GM03348 (cell line): ENCODE data around the gene MICU2.

Source experiments
- DNase-seq: peaks from one replicate; pipeline ENCODE4 v3.0.0; 2012; ENCODE audit warnings: low spot score

MICU2 gene

GRCh38 chr13:21544515-21544914 lies 59.5 kb downstream of the MICU2 start:
- no peak for DNase-seq

GRCh38 chr13:21542563-21542962 lies 61.4 kb downstream of the MICU2 start:
- DNase-seq, result no peak

GRCh38 chr13:21541980-21542379 lies 62.0 kb downstream of the MICU2 start:
- no peak for DNase-seq

- no peak for DNase-seq
Observed at GRCh38 chr13:21541271-21541670, 62.7 kb downstream of the MICU2 start.

GRCh38 chr13:21539687-21540086 lies 64.3 kb downstream of the MICU2 start:
- DNase-seq, result no peak

DNA sequence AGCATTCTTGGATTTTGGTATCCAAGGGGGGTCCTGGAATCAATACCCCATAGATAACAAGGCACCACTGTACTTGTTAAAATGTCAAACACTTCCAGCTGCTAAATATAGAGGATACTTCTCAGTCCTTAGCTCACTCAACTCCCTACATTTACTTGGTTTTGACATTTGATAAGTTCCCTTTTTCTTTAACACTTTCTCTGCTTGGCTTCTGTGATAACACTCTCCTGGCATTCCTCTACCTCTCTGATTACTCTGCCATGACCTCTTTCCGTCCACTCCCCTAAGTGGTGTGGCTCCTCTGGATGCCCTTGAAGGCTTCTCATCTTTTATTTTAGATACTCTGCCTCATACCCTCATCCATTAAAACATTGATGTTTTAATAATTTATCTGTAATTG lies 65.2 kb downstream of the MICU2 start:
- DNase-seq, result no peak

- no peak for DNase-seq
Observed at GRCh38 chr13:21538280-21538679, 65.7 kb downstream of the MICU2 start.

DNA sequence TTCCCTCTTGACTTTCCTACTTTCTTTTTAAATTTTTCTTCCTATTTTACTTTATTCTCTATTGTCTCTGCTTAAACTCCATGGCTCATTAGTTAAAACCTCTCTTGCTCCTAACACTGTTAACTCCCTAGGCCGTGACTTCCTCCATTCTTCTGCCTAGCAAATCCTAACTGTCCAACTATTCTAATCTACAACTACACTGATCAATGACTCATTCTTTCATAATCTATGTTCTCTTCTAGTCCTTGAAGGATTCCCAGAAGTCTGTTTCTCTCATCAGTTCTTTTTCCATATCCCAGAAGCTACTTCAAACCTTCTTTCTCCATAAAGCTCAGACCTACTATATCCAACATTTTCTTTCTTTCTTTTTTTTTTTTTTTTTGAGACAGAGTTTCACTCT lies 66.9 kb downstream of the MICU2 start:
- DNase-seq, result peak; percentile 19

GRCh38 chr13:21534760-21535159 lies 69.2 kb downstream of the MICU2 start:
- DNase-seq, result no peak

GRCh38 chr13:21531455-21531854 lies 72.5 kb downstream of the MICU2 start:
- DNase-seq, result no peak

GRCh38 chr13:21530656-21531055 lies 73.3 kb downstream of the MICU2 start:
- DNase-seq, result no peak

DNA sequence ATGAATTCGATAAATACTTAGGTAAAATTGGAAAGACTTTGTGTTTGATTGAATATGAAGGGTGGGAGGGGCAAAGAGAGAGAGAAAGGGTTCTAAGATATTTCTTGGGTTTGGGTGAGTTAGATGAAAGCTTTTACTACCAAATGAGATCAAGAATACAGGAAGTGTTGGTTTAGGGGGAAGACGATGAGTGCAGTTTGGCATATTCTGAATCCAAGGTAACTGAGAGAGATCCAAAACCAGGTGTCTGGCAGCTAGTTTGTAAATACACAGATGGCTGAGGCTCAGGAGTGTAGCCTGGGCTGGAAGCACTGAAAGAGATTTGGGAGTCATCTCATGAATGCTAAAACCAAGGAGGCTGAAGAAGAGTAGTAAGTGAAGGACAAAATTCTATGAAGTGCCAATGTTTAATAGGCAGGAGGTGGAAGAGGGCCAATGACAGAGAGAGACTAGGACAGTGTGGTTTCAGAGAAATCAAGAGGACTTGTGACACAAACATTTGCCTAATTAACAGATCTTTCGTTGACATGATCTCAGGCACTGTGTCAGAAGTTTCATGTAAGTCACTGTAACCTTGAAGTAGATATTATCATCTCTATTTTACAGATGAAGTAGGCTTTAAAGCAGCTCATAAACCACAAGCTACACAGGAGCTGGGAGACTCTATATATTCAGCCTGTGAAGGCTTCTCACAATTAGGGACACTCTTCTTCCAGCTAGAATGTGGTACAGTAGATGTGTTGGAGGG lies 74.7 kb downstream of the MICU2 start:
- no peak for DNase-seq

DNA sequence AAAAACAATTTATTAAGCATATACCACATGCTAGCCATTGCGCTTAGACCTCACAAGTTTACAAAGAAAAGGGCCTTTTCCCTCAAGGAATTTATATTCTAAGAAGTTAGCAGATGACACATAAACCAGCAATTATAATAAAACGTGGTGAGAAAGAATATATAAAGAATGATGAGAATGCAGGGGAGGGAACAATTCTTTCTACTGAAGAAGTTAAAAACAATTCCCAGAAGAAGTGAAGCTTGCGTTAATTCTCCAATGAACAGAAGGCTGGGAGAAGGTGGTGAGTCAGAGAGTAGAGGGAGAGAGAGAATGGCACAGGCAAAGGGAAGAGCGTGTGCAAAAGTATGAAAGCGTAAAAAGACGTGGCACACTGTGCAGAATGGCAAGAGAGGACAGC lies 75.4 kb downstream of the MICU2 start:
- peak; percentile 63 for DNase-seq

DNA sequence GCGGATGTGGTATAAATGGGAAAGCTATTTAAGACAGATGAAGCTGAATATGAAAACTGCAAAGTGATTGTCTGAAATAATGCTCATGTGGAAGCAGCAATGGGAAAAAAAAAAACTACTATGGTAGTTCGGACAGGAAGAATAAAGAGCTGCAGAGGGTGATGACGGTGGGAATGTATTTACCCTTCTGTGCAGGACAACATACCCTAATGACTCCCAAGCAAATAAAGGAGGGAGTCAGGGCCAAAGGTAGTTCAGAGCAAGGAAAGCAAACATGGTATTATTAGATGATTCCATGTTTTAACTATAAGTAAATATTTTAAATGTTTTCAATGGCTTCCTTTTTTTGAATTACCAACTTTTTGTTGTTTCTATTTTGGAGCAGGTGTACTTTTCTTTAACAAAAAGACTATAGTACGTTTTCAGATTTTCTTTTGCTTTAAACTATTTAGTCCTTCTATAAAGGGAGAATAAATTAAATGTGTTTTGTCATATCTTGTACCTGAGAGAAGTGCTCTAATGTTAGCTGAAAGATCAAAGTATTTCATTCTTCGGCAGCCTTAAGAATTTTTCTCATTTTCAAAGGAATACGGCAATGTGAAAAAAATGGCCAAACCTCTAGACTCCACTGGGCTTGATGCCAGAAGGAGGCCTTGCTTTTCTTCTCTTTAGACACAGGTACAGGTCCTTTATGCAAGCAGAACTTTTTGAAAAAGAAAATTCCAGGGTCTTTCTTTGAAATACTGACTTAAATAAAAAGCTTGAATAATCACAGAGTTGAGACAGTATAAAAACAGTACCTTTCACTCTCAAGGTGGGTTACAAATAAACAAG lies 77.0 kb downstream of the MICU2 start:
- no peak for DNase-seq

GRCh38 chr13:21522847-21523246 lies 81.1 kb downstream of the MICU2 start:
- no peak for DNase-seq

- no peak for DNase-seq
Observed at GRCh38 chr13:21522130-21522529, 81.8 kb downstream of the MICU2 start.

- no peak for DNase-seq
Observed at GRCh38 chr13:21518617-21519144, 85.3 kb downstream of the MICU2 start.

DNA sequence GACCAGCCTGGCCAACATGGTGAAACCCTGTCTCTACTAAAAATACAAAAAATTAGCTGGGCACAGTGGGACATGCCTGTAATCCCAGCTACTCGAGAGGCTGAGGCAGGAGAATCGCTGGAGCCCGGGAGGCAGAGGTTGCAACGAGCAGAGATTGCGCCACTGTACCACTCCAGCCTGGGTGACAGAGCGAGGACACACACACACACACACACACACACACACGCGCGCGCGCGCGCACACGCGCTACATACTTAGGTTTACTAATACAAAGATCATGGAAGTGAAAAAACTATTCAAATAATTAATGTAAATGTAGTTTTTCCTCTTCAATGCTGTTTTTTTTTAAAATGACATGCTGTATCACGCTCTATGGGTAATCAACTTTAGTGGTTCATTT lies 86.4 kb downstream of the MICU2 start:
- DNase-seq, result no peak

GRCh38 chr13:21516805-21517204 lies 87.2 kb downstream of the MICU2 start:
- no peak for DNase-seq

DNA sequence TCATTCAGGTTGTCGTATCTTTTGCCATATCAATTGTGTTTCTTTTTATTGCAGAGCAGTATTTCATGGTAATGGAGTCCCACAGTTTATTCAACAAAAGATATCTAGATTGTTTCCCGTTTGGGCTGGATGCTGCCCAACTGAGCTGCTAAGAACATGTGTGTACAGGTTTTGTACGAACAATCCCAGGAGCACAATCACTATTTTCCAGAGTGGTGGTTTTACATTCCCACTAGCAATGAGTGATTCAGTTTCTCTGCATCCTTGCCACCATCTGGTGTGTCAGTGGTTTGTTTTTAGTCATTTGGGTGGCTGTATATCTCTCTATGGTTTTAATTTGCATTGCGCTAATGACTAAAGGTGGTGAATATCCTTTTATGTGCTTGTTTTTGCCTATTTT lies 92.1 kb downstream of the MICU2 start:
- peak; percentile 7 for DNase-seq

GRCh38 chr13:21504379-21504778 lies 99.6 kb downstream of the MICU2 start:
- no peak for DNase-seq

DNA sequence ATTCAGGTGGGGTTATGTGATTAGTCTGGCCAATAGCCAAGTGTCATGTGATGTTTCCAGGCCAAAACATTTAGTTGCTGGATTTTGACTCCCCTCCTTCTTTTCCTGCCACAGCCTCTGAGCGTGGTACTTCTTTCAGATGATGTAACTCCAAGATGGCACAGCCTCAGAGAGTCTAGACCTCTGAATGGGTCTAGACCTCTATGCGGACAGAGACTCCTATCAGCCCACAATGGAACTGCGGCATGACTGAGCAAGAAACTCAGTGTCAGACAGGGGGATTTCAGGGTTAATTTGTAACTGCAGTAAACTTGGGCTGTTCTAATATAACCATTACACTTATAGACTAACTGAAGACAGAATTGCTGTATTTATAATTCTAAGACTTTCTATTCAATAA lies 102.3 kb downstream of the MICU2 start:
- no peak for DNase-seq

DNA sequence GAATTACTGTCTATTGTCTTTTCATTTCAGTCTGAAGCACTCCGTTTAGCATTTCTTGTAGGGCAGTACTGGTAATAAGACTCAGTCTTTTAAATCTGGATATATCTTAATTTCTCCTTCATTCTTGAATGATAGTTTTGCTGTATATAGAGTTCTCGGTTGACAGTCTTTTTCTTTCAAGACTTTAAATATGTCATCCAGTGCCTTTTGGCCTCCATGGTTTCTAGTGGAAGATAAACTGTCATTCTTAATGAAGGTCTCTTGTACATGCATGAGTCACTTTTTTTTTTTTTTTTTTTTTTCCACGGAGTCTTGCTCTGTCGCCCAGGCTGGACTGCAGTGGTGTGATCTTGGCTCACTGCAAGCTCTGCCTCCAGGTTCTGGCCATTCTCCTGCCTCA lies 117.6 kb downstream of the MICU2 start:
- no peak for DNase-seq
